K562 (cell line): ENCODE measurements around the gene AICDA. TPM values are rescaled to one million over a fixed set of nuclear protein-coding genes. Genes with fewer than 3 reads are reported as not detected.

Experiments
- ATAC-seq: fragments of 200-7000 bp; cut with Tn5 transposase; 3 replicates; pipeline ENCODE4 v1.9.1; 2020; ENCODE audit warnings: moderate library complexity
- BruUV-seq: library from RNA; stranded (reverse); fragments of 400-500 nt; replicated peaks from 2 replicates; lab custom pipeline; 2021; lab: Mats Ljungman, UMichigan
- CTCF ChIA-PET: fragments of 300-600 bp; formaldehyde crosslinking; extraction: SDS; loops from one replicate; lab custom pipeline; 2021; ENCODE audit warnings: low intra/inter-chr PET ratio; lab: Yijun Ruan, JAX
- POLR2A ChIA-PET: fragments of 300-600, 350-650 bp; sonication (Branson Sonifier 250); formaldehyde crosslinking; extraction: SDS; loops from one replicate; lab custom pipeline; 2021; ENCODE audit warnings: antibody characterized with exemption, inconsistent platforms; lab: Yijun Ruan, JAX
- DNase-seq, 4 experiments: peaks; one replicate each; pipeline versions ENCODE4 v3.0.0 to v3.0.0-alpha.2; 2011 to 2018; ENCODE audit warnings: low spot score in 3 of 4, mixed read lengths in 3 of 4; ENCODE audit errors: extremely low read depth in 1 of 4
- FAIRE-seq: peaks from 2 replicates; lab custom pipeline; 2011; peaks lifted over from hg19 to GRCh38; lab: Jason Lieb, UNC
- H2AFZ ChIP-seq: 2 replicates; pipeline ENCODE4 v1.6.0; 2011; ENCODE audit warnings: low read depth, low read length, control low read depth, inconsistent platforms
- H3K27ac ChIP-seq: fragments of 200-600 bp; 3 replicates; pipeline ENCODE4 v1.8.0; 2011; ENCODE audit warnings: low read depth, mild to moderate bottlenecking, control low read depth, inconsistent platforms, low read length, moderate library complexity, mixed read lengths; ENCODE audit errors: extremely low read depth
- H3K27me3 ChIP-seq, 2 experiments: fragments of 300-600 bp in 1 of 2; 2 replicates in 1 of 2; 3 replicates in 1 of 2; pipeline versions ENCODE4 v1.6.0 to v1.8.0; 2011; ENCODE audit warnings: inconsistent platforms in 2 of 2, low read length in 2 of 2, mild to moderate bottlenecking in 1 of 2, mixed read lengths in 1 of 2, moderate library complexity in 1 of 2; ENCODE audit not compliant: control insufficient read depth in 2 of 2, insufficient read depth in 2 of 2
- H3K36me3 ChIP-seq: fragments of 300-600 bp; 3 replicates; pipeline ENCODE4 v1.8.0; 2011; ENCODE audit warnings: mild to moderate bottlenecking, low read length, inconsistent platforms; ENCODE audit not compliant: control insufficient read depth, insufficient read depth
- H3K4me1 ChIP-seq, 2 experiments: fragments of 200-600 bp in 1 of 2; replicated peaks in 1 of 2; 2 replicates in 1 of 2; 3 replicates in 1 of 2; pipeline versions ENCODE4 v1.5.1 to v1.8.0; 2011; ENCODE audit warnings: inconsistent platforms in 2 of 2, low read length in 2 of 2, mild to moderate bottlenecking in 1 of 2, mixed read lengths in 1 of 2, moderate library complexity in 1 of 2; ENCODE audit not compliant: control insufficient read depth in 2 of 2, insufficient read depth in 2 of 2
- H3K4me2 ChIP-seq: 2 replicates; pipeline ENCODE4 v1.6.1; 2011; ENCODE audit warnings: low read length, control low read depth, inconsistent platforms, mixed read lengths; ENCODE audit not compliant: insufficient read depth
- H3K4me3 ChIP-seq: fragments of 200-600 bp; sonication (generic), shearing (Covaris generic); 2 replicates; pipeline ENCODE4 v1.5.1; 2016; ENCODE audit warnings: control low read depth, inconsistent platforms
- H3K79me2 ChIP-seq: fragments of 200-600 bp; 3 replicates; pipeline ENCODE4 v1.8.0; 2011; ENCODE audit warnings: low read length, inconsistent platforms; ENCODE audit not compliant: control insufficient read depth, insufficient read depth
- H3K9ac ChIP-seq, 2 experiments: 2 replicates each; pipeline versions ENCODE4 v1.6.0 to v1.6.1; 2011; ENCODE audit warnings: low read depth in 2 of 2, low read length in 2 of 2, control low read depth in 1 of 2, inconsistent platforms in 1 of 2, mild to moderate bottlenecking in 1 of 2, mixed read lengths in 1 of 2; ENCODE audit not compliant: insufficient read depth in 1 of 2
- H3K9me1 ChIP-seq: one replicate; pipeline ENCODE4 v1.6.0; 2011; ENCODE audit warnings: inconsistent platforms, mild to moderate bottlenecking, low read length, moderate library complexity; ENCODE audit not compliant: control insufficient read depth, insufficient read depth
- H3K9me3 ChIP-seq: replicated peaks from 2 replicates; pipeline ENCODE4 v1.5.1; 2011; ENCODE audit warnings: low read depth, low read length, inconsistent platforms; ENCODE audit not compliant: control insufficient read depth, insufficient read depth
- H4K20me1 ChIP-seq: replicated peaks from 2 replicates; pipeline ENCODE4 v1.6.1; 2011; ENCODE audit warnings: low read length, inconsistent platforms, mixed read lengths; ENCODE audit not compliant: control insufficient read depth, insufficient read depth
- REST ChIP-seq, 2 experiments: fragments of 450-650 bp; formaldehyde crosslinking in 1 of 2; IDR thresholded peaks; 2 replicates each; pipeline versions ENCODE4 v1.4.0 to v1.6.1; 2014 to 2020; ENCODE audit warnings: mild to moderate bottlenecking in 2 of 2, borderline replicate concordance in 1 of 2, low read depth in 1 of 2
- ZNF699 ChIP-seq: fragments of 250-450 bp; sonication (Bioruptor Pico); IDR thresholded peaks from 2 replicates; pipeline ENCODE4 v1.8.0; 2021; ENCODE audit warnings: mild to moderate bottlenecking, moderate library complexity; ENCODE audit not compliant: insufficient replicate concordance
- WGBS: fragments of 100-300 bp; shearing (Covaris generic); methylation state at CpG from one replicate; pipeline ENCODE4 v1.1.6; 2016; ENCODE audit warnings: low coverage, mixed read lengths; ENCODE audit not compliant: insufficient coverage; ENCODE audit errors: missing lambda C conversion rate; 5-methylcytosine and 5-hydroxymethylcytosine counted together
- in situ Hi-C: fragments of 300-500 bp; cut with MboI; formaldehyde crosslinking; loops from 4 replicates; pipeline ENCODE4 v1.15.0; 2018; ENCODE audit warnings: inconsistent platforms, mixed read lengths
- intact Hi-C: fragments of 100-400 bp; cut with micrococcal nuclease; formaldehyde crosslinking; loops from 2 replicates; pipeline ENCODE4 v1.14.2; 2022
- polyA plus RNA-seq, 8 experiments: library from polyadenylated mRNA; depleted of rRNA in 4 of 8; stranded (reverse) in 5 of 8; unstranded in 3 of 8; fragments of >200 nt; fragmentation: Nextera tagmentation in 2 of 8; fragmentation: Illumina TruSeq in 1 of 8; extraction: Ambion mirVana in 2 of 8; extraction: Trizol in 1 of 8; gene quantifications; 2 replicates each; pipeline versions ENCODE4 v1.2.1 to v1.2.3, GENCODE V29; 2011 to 2014; ENCODE audit warnings: inconsistent platforms in 1 of 8, missing spikeins in 1 of 8
- total RNA-seq, 7 experiments: library from RNA; depleted of rRNA in 6 of 7; stranded (reverse); fragments of >200 nt in 6 of 7; fragmentation: Illumina TruSeq in 2 of 7; extraction: Trizol in 2 of 7; gene quantifications; 2 replicates each; pipeline versions ENCODE4 v1.2.1 to v1.2.3, GENCODE V29; 2011 to 2021; ENCODE audit warnings: low replicate concordance in 1 of 7
- TF ChIP-seq, protein P1 (sequence below), 3 experiments: IDR thresholded peaks in 2 of 3; conservative IDR thresholded peaks in 1 of 3; 2 replicates each; pipeline ENCODE4 v1.5.1; 2011 to 2012; ENCODE audit warnings: low read length in 3 of 3, mild to moderate bottlenecking in 3 of 3, control low read depth in 2 of 3, improper control_type of control experiment in 1 of 3, inconsistent platforms in 1 of 3, low read depth in 1 of 3, mixed read lengths in 1 of 3, moderate library complexity in 1 of 3; ENCODE audit not compliant: insufficient read depth in 2 of 3

Gene AICDA
- total and polyA plus RNA-seq, 9 of the 15 experiments (the other 6 are each of a cell fraction or from before 2014, with no cell fraction given) = not detected

DNA sequence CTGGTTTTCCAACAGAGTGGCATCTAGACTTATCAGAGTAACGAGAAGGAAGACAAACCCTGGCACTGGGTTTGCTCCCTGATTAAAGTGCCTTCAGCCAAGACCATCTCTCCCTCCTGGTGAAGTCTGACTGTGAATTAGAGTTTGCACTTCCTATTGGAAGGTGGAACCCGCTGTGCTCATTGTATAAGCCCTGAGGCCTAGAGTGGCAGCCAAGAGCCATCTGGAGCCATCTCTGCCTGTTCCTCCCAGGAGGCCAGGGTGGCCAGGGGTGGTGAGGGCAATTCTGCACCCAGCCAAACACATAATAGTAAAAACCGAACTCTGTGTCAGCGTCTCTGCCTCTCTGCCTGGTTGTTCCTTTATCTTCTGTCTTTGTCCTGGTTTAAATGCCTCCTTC is 25.0 kb upstream of the AICDA start (continued):
- no peak for TF ChIP-seq ZNF699

- Histone ChIP-seq H3K4me2 (no peak overlapping the region), H3K27ac (no peak overlapping the region), H3K4me1 (no peaks in the 10 kb centered on the region), H3K27me3 (peaks cover 10 to 32% of the 10 kb centered on the region in 2 experiments; a peak in 3 of 5 replicates), H3K4me3 (no peak overlapping the region), H3K9me1 (no peaks in the 10 kb centered on the region), H3K9ac (no peak overlapping the region)
- DNase-seq (peak in 1 of 4 experiments; percentile 2), FAIRE-seq (no peak)
- intact Hi-C loops = no loop called here
- BruUV-seq = no TSS peak
- ChIA-PET CTCF (no interaction called here), POLR2A (no interaction called here)
- WGBS = 3% methylated on average over 7 of the region's 7 CpGs
- TF ChIP-seq, protein P1, sequence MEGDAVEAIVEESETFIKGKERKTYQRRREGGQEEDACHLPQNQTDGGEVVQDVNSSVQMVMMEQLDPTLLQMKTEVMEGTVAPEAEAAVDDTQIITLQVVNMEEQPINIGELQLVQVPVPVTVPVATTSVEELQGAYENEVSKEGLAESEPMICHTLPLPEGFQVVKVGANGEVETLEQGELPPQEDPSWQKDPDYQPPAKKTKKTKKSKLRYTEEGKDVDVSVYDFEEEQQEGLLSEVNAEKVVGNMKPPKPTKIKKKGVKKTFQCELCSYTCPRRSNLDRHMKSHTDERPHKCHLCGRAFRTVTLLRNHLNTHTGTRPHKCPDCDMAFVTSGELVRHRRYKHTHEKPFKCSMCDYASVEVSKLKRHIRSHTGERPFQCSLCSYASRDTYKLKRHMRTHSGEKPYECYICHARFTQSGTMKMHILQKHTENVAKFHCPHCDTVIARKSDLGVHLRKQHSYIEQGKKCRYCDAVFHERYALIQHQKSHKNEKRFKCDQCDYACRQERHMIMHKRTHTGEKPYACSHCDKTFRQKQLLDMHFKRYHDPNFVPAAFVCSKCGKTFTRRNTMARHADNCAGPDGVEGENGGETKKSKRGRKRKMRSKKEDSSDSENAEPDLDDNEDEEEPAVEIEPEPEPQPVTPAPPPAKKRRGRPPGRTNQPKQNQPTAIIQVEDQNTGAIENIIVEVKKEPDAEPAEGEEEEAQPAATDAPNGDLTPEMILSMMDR (IDR thresholded peaks at IDR 0.05 in 2 of 3, conservative IDR thresholded peaks at IDR 0.05 in 1 of 3; ENCODE audit: insufficient read depth in 2 of 3, low read depth in 1 of 3, low read length in 3 of 3) = 0 out of 6 replicates have a peak, but pooled peaks of 1 of the 3 experiments have one; percentile 13
- TF ChIP-seq REST (IDR thresholded peaks at IDR 0.05; ENCODE audit: borderline replicate concordance) (no peak), REST (CRISPR knock-in tag; IDR thresholded peaks at IDR 0.05; ENCODE audit: low read depth) (no peak)
- TF ChIP-seq, all 486 proteins: peak for 1
- no peaks in the 10 kb centered on the region for H3K36me3 ChIP-seq
- H3K79me2 ChIP-seq = no peaks in the 10 kb centered on the region
- no peak overlapping the region for H2AFZ ChIP-seq
- H4K20me1 ChIP-seq = no peaks in the 10 kb centered on the region
- no peak for ATAC-seq
- H3K9me3 ChIP-seq = no peaks in the 10 kb centered on the region
- in situ Hi-C loops = no loop called here
Measured at GRCh38 chr12:8637244-8637643, 24.6 kb upstream of the AICDA start.
